Fibroblast of villous mesenchyme (primary cell): ENCODE measurements around the gene CDKN2AIP. TPM values are rescaled to one million over a fixed set of nuclear protein-coding genes. Genes with fewer than 3 reads are reported as not detected.
A peak's percentile ranks its signal among the peaks of the same experiment; 100 is the strongest.

Experiments
- DNase-seq: peaks from one replicate; pipeline ENCODE4 v3.0.0-alpha.2; 2010; ENCODE audit warnings: low read depth
- H3K4me3 ChIP-seq: 2 replicates; pipeline ENCODE4 v1.5.1; 2011; ENCODE audit warnings: low read depth, mild to moderate bottlenecking, low read length
- CTCF ChIP-seq: IDR thresholded peaks from 2 replicates; pipeline ENCODE4 v1.5.1; 2012; ENCODE audit warnings: low read depth, mild to moderate bottlenecking, low read length; ENCODE audit not compliant: insufficient read depth
- total RNA-seq: library from RNA; depleted of rRNA; stranded (reverse); fragments of >200 nt; gene quantifications from 2 replicates; pipeline ENCODE4 v1.2.3, GENCODE V29; 2012

Gene CDKN2AIP
- total RNA-seq, 1 donor, result 17.3 TPM

- TF ChIP-seq CTCF, result no peak
- no peak overlapping the region for H3K4me3 ChIP-seq
- no peak for DNase-seq
Measured at GRCh38 chr4:183405303-183405702, 39.1 kb upstream of the CDKN2AIP start.

GRCh38 chr4:183407128-183407585 is 37.3 kb upstream of the CDKN2AIP start:
- peak; percentile 84 for TF ChIP-seq CTCF
- peak overlapping the region; percentile 56 for H3K4me3 ChIP-seq
- DNase-seq, result peak; percentile 68

GRCh38 chr4:183407635-183408464 is 36.6 kb upstream of the CDKN2AIP start:
- no peak for TF ChIP-seq CTCF
- no peak for DNase-seq
- H3K4me3 ChIP-seq, result peak overlapping the region; percentile 56

GRCh38 chr4:183408796-183409195 is 35.6 kb upstream of the CDKN2AIP start:
- no peak overlapping the region for H3K4me3 ChIP-seq
- DNase-seq, result no peak
- TF ChIP-seq CTCF, result no peak

- no peak for TF ChIP-seq CTCF
- no peak for DNase-seq
- H3K4me3 ChIP-seq, result no peak overlapping the region
Measured at GRCh38 chr4:183409483-183409882, 35.0 kb upstream of the CDKN2AIP start.

- DNase-seq, result no peak
- H3K4me3 ChIP-seq, result no peak overlapping the region
- no peak for TF ChIP-seq CTCF
Measured at GRCh38 chr4:183409934-183410333, 34.5 kb upstream of the CDKN2AIP start.

- no peak for DNase-seq
- no peak for TF ChIP-seq CTCF
- H3K4me3 ChIP-seq, result no peak overlapping the region
Measured at GRCh38 chr4:183411291-183411861, 33.1 kb upstream of the CDKN2AIP start.
